ENCODE data around the gene RAB5A.

DNA sequence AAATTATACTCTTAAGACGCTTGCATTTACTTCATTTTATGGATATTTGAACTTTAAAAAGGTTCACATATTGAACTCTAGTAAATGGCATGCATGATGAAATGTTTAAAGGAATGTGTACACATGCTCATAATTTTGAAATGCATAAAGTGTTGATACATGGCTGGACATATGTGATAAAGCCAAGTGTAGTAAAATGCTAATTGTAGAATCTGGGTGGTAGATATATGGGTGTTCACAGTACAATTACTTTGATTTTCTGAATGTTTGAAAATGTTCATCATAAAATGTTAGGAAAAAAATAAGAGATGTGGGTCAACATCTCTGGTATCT is 8.6 kb upstream of the RAB5A start:
- TF ChIP-seq, protein P1, sequence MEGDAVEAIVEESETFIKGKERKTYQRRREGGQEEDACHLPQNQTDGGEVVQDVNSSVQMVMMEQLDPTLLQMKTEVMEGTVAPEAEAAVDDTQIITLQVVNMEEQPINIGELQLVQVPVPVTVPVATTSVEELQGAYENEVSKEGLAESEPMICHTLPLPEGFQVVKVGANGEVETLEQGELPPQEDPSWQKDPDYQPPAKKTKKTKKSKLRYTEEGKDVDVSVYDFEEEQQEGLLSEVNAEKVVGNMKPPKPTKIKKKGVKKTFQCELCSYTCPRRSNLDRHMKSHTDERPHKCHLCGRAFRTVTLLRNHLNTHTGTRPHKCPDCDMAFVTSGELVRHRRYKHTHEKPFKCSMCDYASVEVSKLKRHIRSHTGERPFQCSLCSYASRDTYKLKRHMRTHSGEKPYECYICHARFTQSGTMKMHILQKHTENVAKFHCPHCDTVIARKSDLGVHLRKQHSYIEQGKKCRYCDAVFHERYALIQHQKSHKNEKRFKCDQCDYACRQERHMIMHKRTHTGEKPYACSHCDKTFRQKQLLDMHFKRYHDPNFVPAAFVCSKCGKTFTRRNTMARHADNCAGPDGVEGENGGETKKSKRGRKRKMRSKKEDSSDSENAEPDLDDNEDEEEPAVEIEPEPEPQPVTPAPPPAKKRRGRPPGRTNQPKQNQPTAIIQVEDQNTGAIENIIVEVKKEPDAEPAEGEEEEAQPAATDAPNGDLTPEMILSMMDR (IDR thresholded peaks at IDR 0.05; ENCODE audit: extremely low read depth in 1 of 2, insufficient read depth in 1 of 2, low read depth in 1 of 2, low read length in 2 of 2), result no peak
- TF ChIP-seq EZH2 (IDR thresholded peaks at IDR 0.05; ENCODE audit: borderline replicate concordance, low read depth, low read length, severe bottlenecking) (no peak), POLR2A (IDR thresholded peaks at IDR 0.05; ENCODE audit: low read depth, low read length) (no peak), POLR2AphosphoS5 (IDR thresholded peaks at IDR 0.05; ENCODE audit: insufficient read depth, low read depth, low read length) (no peak), FOS (IDR thresholded peaks at IDR 0.05; ENCODE audit: borderline replicate concordance, insufficient read depth, low read length) (no peak), JUN (IDR thresholded peaks at IDR 0.05; ENCODE audit: borderline replicate concordance, insufficient read depth, insufficient read length, low read depth) (no peak)
- TF ChIP-seq, protein P2, sequence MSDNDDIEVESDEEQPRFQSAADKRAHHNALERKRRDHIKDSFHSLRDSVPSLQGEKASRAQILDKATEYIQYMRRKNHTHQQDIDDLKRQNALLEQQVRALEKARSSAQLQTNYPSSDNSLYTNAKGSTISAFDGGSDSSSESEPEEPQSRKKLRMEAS (IDR thresholded peaks at IDR 0.05; ENCODE audit: insufficient read depth, insufficient read length), result no peak

All from endothelial cell of umbilical vein (primary cell).